GM19099 (cell line): ENCODE measurements around the gene COPA.

Experiments
- POLR2A ChIP-seq: IDR thresholded peaks from 3 replicates; pipeline ENCODE4 v1.6.1; 2011; ENCODE audit warnings: low read depth; ENCODE audit not compliant: insufficient read length; ENCODE audit errors: extremely low read depth

COPA gene

DNA sequence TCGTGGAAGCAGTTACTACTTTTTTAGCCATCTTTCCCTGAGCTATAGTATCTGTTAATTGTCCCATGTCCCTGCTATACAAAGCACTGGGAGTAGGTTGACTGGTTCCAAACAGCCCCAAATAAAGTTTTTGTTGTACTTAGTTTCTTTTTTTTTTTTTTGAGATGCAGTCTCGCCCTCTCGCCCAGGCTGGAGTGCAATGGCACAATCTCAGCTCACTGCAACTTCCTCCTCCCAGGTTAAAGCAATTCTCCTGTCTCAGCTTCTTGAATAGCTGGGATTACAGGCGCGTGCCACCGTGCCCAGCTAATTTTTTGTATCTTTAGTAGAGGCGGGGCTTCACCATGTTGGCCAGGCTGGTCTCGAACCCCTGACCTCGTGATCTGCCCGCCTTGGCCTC is 3.4 kb upstream of the COPA start:
- TF ChIP-seq POLR2A = no peak

DNA sequence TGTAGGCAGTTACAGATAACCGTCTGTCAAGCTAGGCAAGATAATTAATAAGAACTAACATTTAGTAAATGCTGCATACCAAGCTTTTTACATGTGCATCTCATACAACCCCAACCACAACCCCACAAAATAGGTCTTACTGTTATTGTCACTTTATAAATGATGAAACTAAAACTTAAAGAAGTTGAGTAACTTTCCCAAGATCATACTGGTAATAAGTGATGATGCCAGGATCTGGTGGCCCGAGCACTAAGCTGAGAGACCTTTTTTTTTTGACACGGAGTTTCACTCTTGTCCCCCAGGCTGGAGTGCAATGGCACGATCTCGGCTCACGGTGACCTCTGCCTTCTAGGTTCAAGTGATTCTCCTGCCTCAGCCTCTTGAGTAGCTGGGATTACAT is 1.9 kb upstream of the COPA start:
- TF ChIP-seq POLR2A = no peak

DNA sequence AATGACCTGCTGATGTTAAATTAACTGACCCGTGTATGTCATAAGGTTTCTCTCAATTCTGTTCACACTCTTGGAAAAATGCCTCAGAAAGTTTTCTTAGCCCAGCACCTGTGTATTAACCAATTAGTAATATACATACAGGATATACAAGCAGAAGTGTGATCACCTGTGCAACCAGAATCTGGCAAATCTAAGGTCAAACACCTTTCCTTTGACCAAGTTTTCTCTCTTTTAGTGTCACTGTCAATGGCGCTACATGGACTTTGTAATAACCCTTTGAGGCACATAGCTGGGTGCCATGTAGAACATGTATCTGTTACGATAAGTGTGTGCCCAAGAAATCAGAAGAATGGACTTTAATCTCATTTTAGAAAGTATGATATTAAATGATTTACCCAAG is 1.2 kb upstream of the COPA start:
- TF ChIP-seq POLR2A = no peak

DNA sequence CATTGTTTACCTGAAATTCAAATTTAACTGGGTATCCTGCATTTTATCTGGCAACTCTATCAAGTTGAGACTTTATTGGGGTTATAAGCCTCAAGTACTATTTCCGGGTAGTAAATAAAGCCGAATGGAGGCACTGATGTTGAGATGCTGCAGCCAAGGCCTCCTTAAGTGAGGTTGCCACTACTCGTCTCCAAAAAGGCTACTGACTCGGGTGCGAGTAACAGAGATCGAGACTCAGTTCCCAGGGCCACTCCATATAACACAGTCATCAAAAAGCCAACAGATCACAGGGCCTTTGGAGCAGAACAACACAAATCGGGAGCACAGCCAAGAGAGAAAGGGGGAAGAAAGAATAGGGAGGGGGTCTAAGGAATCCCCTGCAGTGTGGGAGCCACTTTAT is 524 bp downstream of the COPA start:
- no peak for TF ChIP-seq POLR2A

DNA sequence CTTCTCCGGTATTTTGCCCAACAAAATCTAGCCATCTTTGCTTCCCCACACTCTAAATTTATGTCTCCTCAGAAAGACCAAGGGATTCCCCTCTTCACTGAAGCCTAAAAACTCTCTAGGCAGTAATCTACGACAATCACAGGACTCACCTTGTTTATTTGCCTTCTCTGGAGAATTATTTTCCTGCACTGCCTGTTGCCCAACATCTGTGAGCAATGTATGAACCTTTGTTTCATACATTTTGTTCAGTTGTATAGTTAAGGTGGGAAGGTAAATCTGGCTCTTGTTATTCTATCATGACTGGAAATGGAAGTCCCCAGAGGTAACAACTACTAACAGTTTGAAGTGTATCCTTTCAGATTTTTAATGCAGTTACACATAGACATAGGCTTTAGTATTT is 2.2 kb downstream of the COPA start:
- TF ChIP-seq POLR2A = no peak

DNA sequence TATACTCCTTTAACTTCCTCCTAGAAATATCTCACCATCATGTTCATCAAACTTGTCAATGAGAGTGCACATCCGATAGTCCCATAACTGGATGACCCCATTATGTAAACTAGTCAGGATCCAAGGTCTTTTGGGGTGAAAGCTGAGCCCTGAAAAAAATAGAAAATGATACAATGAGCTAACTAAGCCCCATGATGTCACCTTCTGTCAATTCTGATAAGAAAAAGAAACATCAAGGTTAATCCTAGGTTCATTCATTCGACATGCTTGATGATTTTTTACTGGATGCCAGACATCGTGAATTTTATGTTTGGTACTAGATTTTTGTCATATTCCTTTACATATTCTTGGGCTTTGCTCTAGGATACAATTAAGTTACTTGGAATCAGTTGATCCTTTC is 2.9 kb downstream of the COPA start:
- no peak for TF ChIP-seq POLR2A

DNA sequence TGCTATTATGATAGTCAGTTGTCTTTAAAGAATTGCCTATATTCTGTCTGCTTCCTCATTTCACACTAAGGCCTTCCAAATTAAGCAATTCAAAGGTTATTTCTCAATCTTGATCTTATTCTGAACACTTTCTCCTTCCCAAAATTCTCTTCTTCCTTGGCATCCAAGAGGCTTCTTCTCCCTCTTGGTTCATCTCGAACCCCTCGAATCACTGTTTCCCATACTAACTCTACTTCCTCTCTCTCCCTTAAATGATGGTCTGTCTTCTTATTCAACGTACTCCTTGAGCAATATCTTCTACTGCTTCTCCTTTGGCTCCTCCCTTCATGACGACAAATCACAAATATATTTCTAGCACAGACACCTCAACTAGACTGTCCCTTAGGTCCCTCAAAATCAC is 4.5 kb downstream of the COPA start:
- no peak for TF ChIP-seq POLR2A

DNA sequence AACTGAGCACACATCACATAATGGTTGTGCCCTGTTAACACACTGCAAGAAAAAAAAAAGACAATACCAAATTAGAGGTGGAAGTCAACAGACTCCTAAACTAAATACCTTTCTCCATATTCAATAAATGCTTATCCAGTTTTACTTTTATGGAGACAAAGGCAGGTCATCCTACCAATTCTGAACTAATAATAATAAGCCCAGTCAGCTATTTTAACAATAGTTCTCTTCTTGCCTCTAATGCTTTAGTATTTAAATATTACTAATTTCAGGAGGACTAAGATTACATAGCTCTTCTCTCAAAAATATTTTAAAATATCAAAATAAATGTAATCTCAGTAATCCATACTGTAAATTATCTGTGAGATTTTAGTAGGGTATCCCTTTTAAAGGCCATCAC is 10.5 kb downstream of the COPA start:
- TF ChIP-seq POLR2A = no peak

DNA sequence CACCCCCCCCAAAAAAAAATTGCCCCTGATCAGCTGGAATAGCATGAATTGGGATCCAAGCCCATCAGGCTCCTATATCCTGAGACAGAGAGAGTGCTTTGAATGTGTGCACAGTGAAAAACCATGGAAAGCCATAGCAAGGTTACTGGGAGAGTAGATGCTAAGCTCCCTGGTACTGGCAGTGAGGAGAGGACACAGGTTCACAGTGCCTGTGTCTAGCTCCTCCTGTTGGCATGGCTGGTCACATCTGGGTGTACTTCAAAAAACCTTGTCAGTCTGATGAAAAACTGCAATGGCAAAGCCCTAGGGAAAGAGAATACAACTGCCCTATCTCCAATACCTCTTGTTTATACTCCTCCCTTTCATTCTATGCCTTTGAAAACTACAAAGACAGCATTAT is 12.9 kb downstream of the COPA start:
- TF ChIP-seq POLR2A = no peak

DNA sequence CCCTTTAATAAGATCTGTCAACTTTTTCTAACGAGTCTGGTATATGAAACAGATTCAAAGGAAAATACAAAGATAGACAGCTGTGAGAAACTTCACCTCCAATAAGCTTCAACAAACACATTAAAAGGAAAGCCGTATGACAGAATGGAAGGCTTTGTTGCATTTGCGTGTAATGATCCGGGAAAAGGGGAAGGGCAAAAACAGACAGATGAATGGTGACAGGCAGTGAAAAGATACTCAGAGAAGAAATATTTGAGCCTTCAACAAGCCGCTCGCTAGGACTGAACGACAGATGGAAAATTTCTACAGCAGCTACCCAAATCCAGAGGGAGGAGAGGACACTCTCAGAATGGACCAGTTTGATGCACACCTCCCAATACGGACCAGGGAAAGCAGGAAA is 14.9 kb downstream of the COPA start:
- TF ChIP-seq POLR2A = no peak

DNA sequence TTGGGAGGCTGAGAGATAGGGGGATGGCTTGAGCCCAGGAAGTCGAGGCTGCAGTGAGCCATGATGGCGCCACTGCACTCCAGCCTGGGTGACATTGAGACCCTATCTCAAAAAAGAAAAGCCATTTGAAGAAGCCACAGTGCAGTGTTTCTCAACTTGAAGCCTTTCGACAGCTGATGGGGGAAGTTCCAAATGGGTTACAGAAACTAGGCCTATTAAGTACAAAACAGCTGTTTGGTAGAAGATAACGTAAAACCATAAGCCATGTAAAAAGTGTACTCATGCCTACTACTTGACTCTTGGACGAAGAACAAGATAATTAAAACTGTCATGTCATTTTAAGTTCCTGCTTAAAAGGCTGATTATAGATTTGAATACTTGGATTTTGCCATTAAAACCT is 16.6 kb downstream of the COPA start:
- TF ChIP-seq POLR2A = no peak

DNA sequence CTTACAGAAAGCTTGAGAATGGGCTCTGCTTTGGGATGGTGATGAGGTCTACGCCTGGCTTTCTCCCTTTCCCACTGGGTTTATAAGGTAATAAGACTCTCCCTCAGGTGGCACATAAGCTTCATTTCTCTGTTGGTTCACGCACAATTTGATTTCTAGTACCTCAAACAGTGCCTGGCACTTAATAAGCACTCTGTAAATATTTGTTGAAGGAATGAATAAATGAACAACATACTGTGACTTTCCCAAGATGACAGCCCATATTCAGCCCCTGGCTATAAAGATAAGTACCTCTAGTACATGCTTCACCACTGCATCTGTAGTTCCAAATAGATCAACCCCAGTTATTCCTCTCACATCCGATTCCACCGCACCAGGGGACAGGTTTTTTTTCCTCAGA is 17.8 kb downstream of the COPA start:
- TF ChIP-seq POLR2A = no peak

DNA sequence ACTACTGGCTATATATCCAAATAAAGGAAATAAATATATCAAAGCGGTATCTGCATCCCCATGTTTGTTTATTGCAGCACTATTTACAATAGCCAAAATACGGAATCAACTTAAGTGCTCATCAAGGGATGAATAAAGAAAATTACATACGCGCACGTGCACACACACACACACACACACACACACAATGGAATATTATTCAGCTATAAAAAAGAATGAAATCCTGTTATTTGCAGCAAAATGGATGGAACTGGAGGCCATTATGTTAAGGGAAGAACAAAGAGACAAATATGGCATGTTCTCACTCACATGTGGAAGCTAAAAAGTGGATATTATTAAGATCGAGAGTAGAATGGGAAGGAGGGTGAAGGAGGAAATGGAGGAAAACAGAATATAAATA is 20.2 kb downstream of the COPA start:
- TF ChIP-seq POLR2A = no peak

DNA sequence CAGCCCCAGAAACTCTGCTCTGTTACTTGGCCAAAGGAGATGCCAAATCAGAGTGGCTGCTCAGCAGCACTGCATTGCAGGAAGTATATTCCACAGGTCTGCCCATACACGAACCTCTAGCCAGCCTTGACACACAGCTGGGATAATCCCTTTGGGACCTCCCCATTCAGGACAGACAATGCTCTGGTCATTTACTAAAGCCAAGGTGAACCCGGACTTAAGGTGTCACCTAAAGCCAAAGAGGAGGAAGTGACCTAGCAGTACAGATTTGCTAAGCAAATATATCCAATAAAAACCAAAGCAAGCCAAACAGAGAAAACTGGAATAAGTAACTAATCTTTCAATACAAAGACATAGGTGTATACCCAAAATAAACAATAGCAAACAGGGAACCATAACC is 27.7 kb downstream of the COPA start:
- no peak for TF ChIP-seq POLR2A

DNA sequence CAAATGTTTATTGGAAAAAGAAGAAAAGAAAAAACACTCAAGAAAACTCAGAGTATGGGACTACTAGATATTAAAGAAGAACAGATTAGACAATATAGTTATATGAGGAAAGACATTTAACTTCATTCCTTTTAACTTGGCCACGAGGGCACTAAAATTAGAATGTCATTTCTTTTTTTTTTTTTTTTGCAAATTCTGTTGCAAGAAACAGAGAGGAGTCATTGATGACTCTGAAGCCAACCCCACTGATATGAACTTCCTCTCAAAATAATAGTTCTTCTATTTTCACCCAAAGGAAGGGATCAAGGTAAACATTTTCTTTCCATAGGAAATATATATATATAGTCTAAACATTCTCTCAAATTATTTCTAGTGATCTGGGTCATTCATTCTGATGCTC is 33.5 kb downstream of the COPA start:
- no peak for TF ChIP-seq POLR2A

DNA sequence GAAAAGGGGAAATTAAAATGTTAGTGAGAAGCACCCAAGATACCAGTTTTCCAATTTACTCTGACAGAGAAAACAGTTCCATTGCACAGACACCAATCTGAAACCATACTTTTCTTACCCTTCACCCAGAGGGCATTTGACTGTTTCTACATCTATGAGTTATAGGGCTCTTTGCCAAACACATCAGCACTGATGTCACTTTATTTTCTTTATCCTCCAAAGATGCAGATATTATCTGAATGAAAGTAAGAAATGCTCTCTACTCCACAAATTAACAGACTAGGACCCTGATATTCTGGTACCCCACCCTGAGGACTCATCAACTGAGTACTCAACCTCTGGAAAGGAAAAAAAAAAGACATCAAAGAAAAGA is 33.9 kb downstream of the COPA start:
- no peak for TF ChIP-seq POLR2A

DNA sequence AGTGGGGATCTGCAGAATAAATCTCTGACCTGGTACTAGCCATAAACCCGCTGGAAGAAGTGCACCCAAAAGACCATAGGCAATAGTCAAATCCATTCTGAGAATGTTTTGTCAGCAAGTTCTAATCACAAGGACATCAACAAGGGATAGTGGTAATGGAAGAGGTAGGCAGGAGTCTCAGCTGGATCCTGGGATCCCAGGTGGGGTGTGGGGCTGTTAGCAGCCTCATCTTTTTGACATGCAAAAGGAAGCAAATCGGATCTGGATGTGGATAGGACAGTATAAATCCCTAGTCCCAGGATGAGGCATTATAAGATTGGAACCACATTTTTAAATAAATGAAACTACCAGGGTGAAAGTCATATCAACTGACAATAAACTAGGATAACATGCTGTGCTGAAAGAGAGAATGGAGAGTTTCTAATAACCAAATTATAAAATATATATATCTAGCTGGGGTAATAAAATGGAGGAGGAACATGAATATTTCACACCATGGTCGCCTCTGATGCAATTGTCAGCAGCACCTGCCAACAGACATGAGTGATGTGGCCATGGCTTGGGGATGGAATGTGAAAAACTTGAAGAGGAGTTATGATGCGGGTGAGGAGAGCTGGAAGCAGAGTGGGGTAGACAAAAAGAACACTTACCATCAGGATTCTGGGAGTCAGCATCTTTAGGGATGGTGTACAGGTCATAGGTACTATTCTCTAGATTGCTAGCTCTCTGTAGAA is 34.4 kb downstream of the COPA start:
- TF ChIP-seq POLR2A = no peak
